Natural killer cell (primary cell): ENCODE data around the gene EPB41L3. TPM values are rescaled to one million over a fixed set of nuclear protein-coding genes. Genes with fewer than 3 reads are reported as not detected.

Experiments used
- ATAC-seq, 3 donors: fragments of 150-1000 bp in 2 of 3; fragments of 200-7000 bp in 1 of 3; cut with Tn5 transposase; 1 replicate in 1 of 3; 2 replicates in 2 of 3; pipeline ENCODE4 v1.10.0; 2021; ENCODE audit warnings: mild to moderate bottlenecking in 2 of 3, moderate library complexity in 2 of 3
- DNase-seq, 2 donors: peaks; one replicate each; pipeline versions ENCODE4 v3.0.0 to v3.0.0-alpha.2; 2013 to 2021; ENCODE audit warnings: mixed read lengths in 1 of 2
- H3K27ac ChIP-seq: one replicate; pipeline ENCODE4 v1.5.1; 2013; ENCODE audit warnings: mild to moderate bottlenecking, low read length
- H3K27me3 ChIP-seq: one replicate; pipeline ENCODE4 v1.6.1; 2013; ENCODE audit warnings: low read length; ENCODE audit not compliant: control insufficient read depth, insufficient read depth
- H3K36me3 ChIP-seq: one replicate; pipeline ENCODE4 v1.6.1; 2013; ENCODE audit warnings: low read length; ENCODE audit not compliant: control insufficient read depth, insufficient read depth
- H3K4me1 ChIP-seq: one replicate; pipeline ENCODE4 v1.6.1; 2013; ENCODE audit warnings: low read length; ENCODE audit not compliant: control insufficient read depth, insufficient read depth
- H3K4me3 ChIP-seq: one replicate; pipeline ENCODE4 v1.5.1; 2013; ENCODE audit warnings: low read length
- H3K9me3 ChIP-seq: one replicate; pipeline ENCODE4 v1.6.1; 2013; ENCODE audit warnings: low read length; ENCODE audit not compliant: control insufficient read depth, insufficient read depth
- H3K27ac Mint-ChIP-seq, 2 donors: one replicate each; pipeline ENCODE4 v1.8.0; 2022; ENCODE audit warnings: mild to moderate bottlenecking in 2 of 2, mixed read lengths in 2 of 2, moderate library complexity in 1 of 2
- H3K27me3 Mint-ChIP-seq, 2 donors: one replicate each; pipeline ENCODE4 v1.8.0; 2022; ENCODE audit warnings: low read depth in 2 of 2, mixed read lengths in 2 of 2
- H3K36me3 Mint-ChIP-seq: one replicate; pipeline ENCODE4 v1.8.0; 2022; ENCODE audit warnings: mixed read lengths
- H3K4me1 Mint-ChIP-seq, 2 donors: one replicate each; pipeline ENCODE4 v1.8.0; 2022; ENCODE audit warnings: mixed read lengths in 2 of 2
- H3K4me3 Mint-ChIP-seq: one replicate; pipeline ENCODE4 v1.8.0; 2022; ENCODE audit warnings: mild to moderate bottlenecking, moderate library complexity, mixed read lengths
- H3K9me3 Mint-ChIP-seq, 2 donors: one replicate each; pipeline ENCODE4 v1.8.0; 2022; ENCODE audit warnings: mixed read lengths in 2 of 2
- WGBS: methylation state at CpG from one replicate; pipeline ENCODE4 v1.1.7; 2013; ENCODE audit warnings: missing lambda C conversion rate; ENCODE audit not compliant: insufficient coverage; 5-methylcytosine and 5-hydroxymethylcytosine counted together
- intact Hi-C: fragments of 100-400 bp; cut with micrococcal nuclease; formaldehyde crosslinking; loops from one replicate; pipeline ENCODE4 v1.14.2; 2022
- total RNA-seq, 4 donors: library from RNA; stranded (reverse); fragments of 120-200 nt in 1 of 4; gene quantifications; one replicate each; pipeline versions ENCODE4 v1.2.3 to v1.2.4, GENCODE V29; 2013 to 2022
- TF ChIP-seq, protein P1 (sequence below): fragments of 200-600 bp; IDR thresholded peaks from one replicate; pipeline ENCODE4 v1.8.0; 2022; ENCODE audit warnings: antibody characterized with exemption

EPB41L3 gene
- total RNA-seq, 3 donors from 2014 or later (not counting 1 experiment from before 2014, with no cell fraction given): 3.3 to 6.0 (median 4.4) TPM

DNA sequence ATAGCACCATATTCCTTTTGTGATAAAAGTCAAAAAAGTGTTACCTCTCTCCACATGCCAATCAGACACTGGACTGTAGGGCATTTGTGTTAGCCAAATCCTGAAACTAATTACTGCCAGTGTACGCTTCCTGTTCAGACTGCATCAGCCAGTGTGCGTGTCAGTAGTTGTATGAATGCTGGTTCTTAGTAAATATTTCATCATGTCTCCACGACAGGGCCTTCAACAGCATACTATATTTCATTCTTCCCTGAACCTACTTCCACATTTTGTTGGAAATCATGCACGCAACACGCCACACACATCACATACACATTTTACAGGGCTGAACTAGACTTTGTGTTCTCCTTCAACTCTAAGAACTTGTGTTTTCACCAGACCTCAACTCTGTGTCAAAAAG lies 77.5 kb downstream of the EPB41L3 start:
- Histone ChIP-seq H3K4me3 (no peak overlapping the region), H3K36me3 (no peaks in the 10 kb centered on the region), H3K9me3 (no peaks in the 10 kb centered on the region), H3K4me1 (no peaks in the 10 kb centered on the region), H3K27me3 (no peaks in the 10 kb centered on the region), H3K27ac (no peak overlapping the region)
- intact Hi-C loops: no loop called here
- Mint-ChIP-seq H3K27me3 (peaks cover 9 to 12% of the 10 kb centered on the region in 2 donors), H3K36me3 (no peaks in the 10 kb centered on the region), H3K27ac (no peak overlapping the region), H3K4me3 (no peak overlapping the region), H3K4me1 (no peaks in the 10 kb centered on the region), H3K9me3 (no peaks in the 10 kb centered on the region)
- TF ChIP-seq, protein P1, sequence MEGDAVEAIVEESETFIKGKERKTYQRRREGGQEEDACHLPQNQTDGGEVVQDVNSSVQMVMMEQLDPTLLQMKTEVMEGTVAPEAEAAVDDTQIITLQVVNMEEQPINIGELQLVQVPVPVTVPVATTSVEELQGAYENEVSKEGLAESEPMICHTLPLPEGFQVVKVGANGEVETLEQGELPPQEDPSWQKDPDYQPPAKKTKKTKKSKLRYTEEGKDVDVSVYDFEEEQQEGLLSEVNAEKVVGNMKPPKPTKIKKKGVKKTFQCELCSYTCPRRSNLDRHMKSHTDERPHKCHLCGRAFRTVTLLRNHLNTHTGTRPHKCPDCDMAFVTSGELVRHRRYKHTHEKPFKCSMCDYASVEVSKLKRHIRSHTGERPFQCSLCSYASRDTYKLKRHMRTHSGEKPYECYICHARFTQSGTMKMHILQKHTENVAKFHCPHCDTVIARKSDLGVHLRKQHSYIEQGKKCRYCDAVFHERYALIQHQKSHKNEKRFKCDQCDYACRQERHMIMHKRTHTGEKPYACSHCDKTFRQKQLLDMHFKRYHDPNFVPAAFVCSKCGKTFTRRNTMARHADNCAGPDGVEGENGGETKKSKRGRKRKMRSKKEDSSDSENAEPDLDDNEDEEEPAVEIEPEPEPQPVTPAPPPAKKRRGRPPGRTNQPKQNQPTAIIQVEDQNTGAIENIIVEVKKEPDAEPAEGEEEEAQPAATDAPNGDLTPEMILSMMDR: no peak
- 68% methylated on average over 5 of the region's 5 CpGs for WGBS
- DNase-seq (peak in 1 of 2 donors; percentile 7), ATAC-seq (no peak)

DNA sequence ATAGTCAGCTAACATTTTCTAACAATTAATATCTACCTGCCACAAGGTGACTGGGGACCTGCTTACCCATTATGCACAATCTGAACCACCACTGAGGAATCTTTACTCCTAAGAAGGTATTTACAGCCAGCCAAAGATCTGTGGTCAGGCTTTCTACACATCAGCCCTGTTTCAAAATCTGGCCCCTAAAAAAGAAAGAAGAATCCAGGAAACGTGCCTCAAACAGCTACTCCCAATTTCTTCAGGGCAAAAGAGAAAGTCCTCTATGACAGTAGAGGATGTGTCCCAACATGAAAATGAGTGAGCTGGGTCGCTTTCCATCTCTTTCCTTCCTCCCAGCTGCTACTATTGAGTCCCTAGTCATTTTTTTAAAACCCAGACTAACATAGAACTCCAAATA lies 79.5 kb downstream of the EPB41L3 start:
- ATAC-seq (no peak), DNase-seq (no peak)
- Histone ChIP-seq H3K4me1 (no peaks in the 10 kb centered on the region), H3K36me3 (no peaks in the 10 kb centered on the region), H3K27me3 (no peaks in the 10 kb centered on the region), H3K27ac (no peak overlapping the region), H3K4me3 (no peak overlapping the region), H3K9me3 (no peaks in the 10 kb centered on the region)
- no peak overlapping the region for H3K4me3 Mint-ChIP-seq
- TF ChIP-seq, protein P1: no peak
- H3K4me1 Mint-ChIP-seq: no peaks in the 10 kb centered on the region
- H3K27me3 Mint-ChIP-seq: peaks cover 9 to 14% of the 10 kb centered on the region in 2 donors
- H3K27ac Mint-ChIP-seq: no peak overlapping the region
- H3K9me3 Mint-ChIP-seq: no peaks in the 10 kb centered on the region
- H3K36me3 Mint-ChIP-seq: no peaks in the 10 kb centered on the region
- intact Hi-C loops: no loop called here
- WGBS: 67% methylated on average over 1 of the region's 2 CpGs

DNA sequence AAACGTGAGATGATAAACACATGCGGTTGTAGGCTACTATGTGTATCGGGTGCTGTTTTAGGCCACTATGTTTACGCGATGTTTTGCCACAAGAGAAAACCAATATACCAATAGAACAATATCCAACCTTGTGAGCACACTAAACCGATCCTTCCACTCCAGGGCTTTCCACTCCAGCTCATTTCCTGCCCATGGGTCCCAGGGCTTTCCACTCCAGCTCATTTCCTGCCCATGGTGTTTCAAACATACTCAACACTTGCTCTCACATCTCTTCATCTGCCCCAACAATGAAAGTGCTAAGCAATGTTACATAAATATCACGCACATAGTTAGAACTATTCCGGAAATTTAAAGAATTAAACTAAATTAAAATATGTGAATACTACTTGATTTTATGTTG lies 80.0 kb downstream of the EPB41L3 start:
- Mint-ChIP-seq H3K27ac (no peak overlapping the region), H3K9me3 (no peaks in the 10 kb centered on the region), H3K4me1 (no peaks in the 10 kb centered on the region), H3K36me3 (no peaks in the 10 kb centered on the region), H3K27me3 (peaks cover 9 to 14% of the 10 kb centered on the region in 2 donors), H3K4me3 (no peak overlapping the region)
- Histone ChIP-seq H3K9me3 (no peaks in the 10 kb centered on the region), H3K4me3 (no peak overlapping the region), H3K27me3 (no peaks in the 10 kb centered on the region), H3K27ac (no peak overlapping the region), H3K36me3 (no peaks in the 10 kb centered on the region), H3K4me1 (no peaks in the 10 kb centered on the region)
- 94% methylated on average over 6 of the region's 8 CpGs for WGBS
- DNase-seq (no peak), ATAC-seq (no peak)
- intact Hi-C loops: no loop called here
- TF ChIP-seq, protein P1: no peak

DNA sequence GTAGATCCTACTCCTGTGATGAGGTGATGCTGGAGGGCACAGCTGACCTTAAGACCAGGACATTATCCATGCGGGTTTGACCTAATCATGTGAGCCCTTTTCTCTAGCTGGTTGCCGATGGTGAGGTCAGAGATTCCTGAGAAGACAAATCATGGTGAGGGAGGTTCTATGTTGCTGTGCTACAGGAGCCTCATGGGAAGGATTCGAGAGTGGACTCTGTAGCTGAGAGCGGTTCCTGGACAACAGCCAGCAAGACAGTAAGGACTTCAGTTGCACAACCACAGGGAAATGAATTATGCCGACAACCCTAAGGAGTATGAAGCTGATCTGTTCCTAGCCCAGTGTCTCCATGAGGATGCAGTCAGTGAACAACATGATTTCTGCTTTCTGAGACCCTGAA lies 80.4 kb downstream of the EPB41L3 start:
- Mint-ChIP-seq H3K36me3 (no peaks in the 10 kb centered on the region), H3K27me3 (peaks cover 9 to 14% of the 10 kb centered on the region in 2 donors), H3K4me1 (no peaks in the 10 kb centered on the region), H3K27ac (no peak overlapping the region), H3K4me3 (no peak overlapping the region), H3K9me3 (no peaks in the 10 kb centered on the region)
- no peaks in the 10 kb centered on the region for H3K4me1 ChIP-seq
- H3K9me3 ChIP-seq: no peaks in the 10 kb centered on the region
- TF ChIP-seq, protein P1: no peak
- no peak overlapping the region for H3K27ac ChIP-seq
- no peaks in the 10 kb centered on the region for H3K27me3 ChIP-seq
- WGBS: 87% methylated on average over 5 of the region's 5 CpGs
- H3K36me3 ChIP-seq: no peaks in the 10 kb centered on the region
- no peak for DNase-seq
- no peak overlapping the region for H3K4me3 ChIP-seq
- intact Hi-C loops: no loop called here
- no peak for ATAC-seq
